HepG2 (cell line): ENCODE data around the gene ACSM3. TPM values are rescaled to one million over a fixed set of nuclear protein-coding genes. Genes with fewer than 3 reads are reported as not detected.

Source experiments
- ATAC-seq: fragments of 200-7000 bp; cut with Tn5 transposase; 3 replicates; pipeline ENCODE4 v1.9.1; 2020; ENCODE audit warnings: mild to moderate bottlenecking, moderate library complexity
- BruUV-seq: library from RNA; stranded (reverse); fragments of 400-500 nt; replicated peaks from 2 replicates; lab custom pipeline; 2021; lab: Mats Ljungman, UMichigan
- CTCF ChIA-PET: fragments of 300-600 bp; formaldehyde crosslinking; extraction: SDS; loops from one replicate; lab custom pipeline; 2021; ENCODE audit warnings: low total read pairs, inconsistent platforms, low intra/inter-chr PET ratio; lab: Yijun Ruan, JAX
- POLR2A ChIA-PET: fragments of 350-600 bp; sonication (Branson Sonifier 250); formaldehyde crosslinking; loops from one replicate; lab custom pipeline; 2020; ENCODE audit warnings: antibody characterized with exemption, inconsistent platforms; lab: Yijun Ruan, JAX
- DNase-seq: peaks from one replicate; pipeline ENCODE4 v3.0.0-alpha.2; 2015; ENCODE audit warnings: low spot score
- FAIRE-seq: peaks from 3 replicates; lab custom pipeline; 2011; peaks lifted over from hg19 to GRCh38; lab: Jason Lieb, UNC
- H2AFZ ChIP-seq: one replicate; pipeline ENCODE4 v1.6.1; 2011; ENCODE audit warnings: low read length, inconsistent platforms
- H3K27ac ChIP-seq: fragments of 300-600 bp; 3 replicates; pipeline ENCODE4 v1.8.0; 2011; ENCODE audit warnings: mixed run types, mild to moderate bottlenecking, mixed read lengths, low read length, inconsistent platforms; ENCODE audit not compliant: insufficient read depth; ENCODE audit errors: extremely low read length
- H3K27me3 ChIP-seq, 2 experiments: fragments of 200-600 bp in 1 of 2; 2 replicates in 1 of 2; 3 replicates in 1 of 2; pipeline versions ENCODE4 v1.6.0 to v1.8.0; 2011; ENCODE audit warnings: low read length in 2 of 2, mild to moderate bottlenecking in 2 of 2, moderate library complexity in 2 of 2, inconsistent platforms in 1 of 2; ENCODE audit not compliant: insufficient read depth in 2 of 2, control insufficient read depth in 1 of 2
- H3K36me3 ChIP-seq, 2 experiments: fragments of 200-600 bp in 1 of 2; replicated peaks in 1 of 2; 2 replicates in 1 of 2; 3 replicates in 1 of 2; pipeline versions ENCODE4 v1.5.1 to v1.8.0; 2011; ENCODE audit warnings: low read length in 2 of 2, inconsistent platforms in 1 of 2; ENCODE audit not compliant: insufficient read depth in 2 of 2, control insufficient read depth in 1 of 2
- H3K4me1 ChIP-seq: 2 replicates; pipeline ENCODE4 v1.5.1; 2012; ENCODE audit warnings: low read length, inconsistent platforms; ENCODE audit not compliant: insufficient read depth
- H3K4me2 ChIP-seq: 2 replicates; pipeline ENCODE4 v1.6.0; 2011; ENCODE audit warnings: low read depth, low read length, inconsistent platforms
- H3K4me3 ChIP-seq, 3 experiments: fragments of 200-600 bp in 1 of 3; sonication (generic), shearing (Covaris generic) in 1 of 3; replicated peaks in 1 of 3; 2 replicates each; pipeline ENCODE4 v1.5.1; 2011 to 2016; ENCODE audit warnings: low read length in 3 of 3, inconsistent platforms in 2 of 3, low read depth in 2 of 3, mild to moderate bottlenecking in 2 of 3, control low read depth in 1 of 3, mixed read lengths in 1 of 3; ENCODE audit not compliant: insufficient read depth in 1 of 3
- H3K79me2 ChIP-seq: one replicate; pipeline ENCODE4 v1.6.1; 2011; ENCODE audit warnings: low read length, inconsistent platforms; ENCODE audit not compliant: insufficient read depth
- H3K9ac ChIP-seq: 2 replicates; pipeline ENCODE4 v1.6.0; 2011; ENCODE audit warnings: mild to moderate bottlenecking, low read depth, low read length, inconsistent platforms; ENCODE audit not compliant: insufficient read depth
- H3K9me3 ChIP-seq: 2 replicates; pipeline ENCODE4 v1.5.1; 2012; ENCODE audit warnings: mild to moderate bottlenecking, low read length
- H4K20me1 ChIP-seq: 2 replicates; pipeline ENCODE4 v1.6.0; 2011; ENCODE audit warnings: inconsistent platforms, mild to moderate bottlenecking, low read length, moderate library complexity; ENCODE audit not compliant: insufficient read depth
- NFIB ChIP-seq: sonication (generic); formaldehyde crosslinking; IDR thresholded peaks from 2 replicates; pipeline ENCODE4 v1.9.0; 2021; ENCODE audit warnings: missing genetic modification reagents, mild to moderate bottlenecking, borderline replicate concordance
- ZNF629 ChIP-seq: sonication (generic); formaldehyde crosslinking; conservative IDR thresholded peaks from 2 replicates; pipeline ENCODE4 v1.5.0; 2020; ENCODE audit warnings: missing genetic modification reagents
- ZNF75D ChIP-seq: sonication (generic); formaldehyde crosslinking; IDR thresholded peaks from 2 replicates; pipeline ENCODE4 v1.8.1; 2023; ENCODE audit warnings: missing genetic modification reagents, mild to moderate bottlenecking, borderline replicate concordance
- in situ Hi-C: cut with HindIII; loops from 2 replicates; pipeline ENCODE4 v1.10.0; 2017; ENCODE audit warnings: low pct_unique_long_range_greater_than_20kb; ENCODE audit not compliant: extremely low pct_ligation_motif_present
- intact Hi-C: fragments of 100-400 bp; cut with micrococcal nuclease; formaldehyde crosslinking; loops from one replicate; pipeline ENCODE4 v1.10.0; 2022; ENCODE audit not compliant: unreplicated experiment
- polyA plus RNA-seq, 8 experiments: library from polyadenylated mRNA; depleted of rRNA in 3 of 8; stranded (reverse) in 7 of 8; unstranded in 1 of 8; fragments of >200 nt; fragmentation: Illumina TruSeq in 4 of 8; extraction: Trizol in 4 of 8; gene quantifications; 2 replicates each; pipeline versions ENCODE4 v1.2.1 to v1.2.3, GENCODE V29; 2011 to 2016; ENCODE audit warnings: low read depth in 4 of 8, missing spikeins in 1 of 8, mixed read lengths in 1 of 8; ENCODE audit not compliant: insufficient read depth in 1 of 8
- total RNA-seq, 5 experiments: library from RNA; depleted of rRNA; stranded (reverse); fragments of >200 nt; fragmentation: Illumina TruSeq; extraction: Trizol; gene quantifications; 2 replicates each; pipeline ENCODE4 v1.2.3, GENCODE V29; 2016; ENCODE audit warnings: low read depth in 1 of 5
- TF ChIP-seq, protein P1 (sequence below): sonication (generic); formaldehyde crosslinking; IDR thresholded peaks from 2 replicates; pipeline ENCODE4 v1.5.0; 2020; ENCODE audit warnings: mild to moderate bottlenecking, missing genetic modification reagents

ACSM3 gene
- total and polyA plus RNA-seq, 2 of the 13 experiments (the other 11 are each of a cell fraction or from before 2014, with no cell fraction given): 74.0 to 108 TPM

- TF ChIP-seq, protein P1, sequence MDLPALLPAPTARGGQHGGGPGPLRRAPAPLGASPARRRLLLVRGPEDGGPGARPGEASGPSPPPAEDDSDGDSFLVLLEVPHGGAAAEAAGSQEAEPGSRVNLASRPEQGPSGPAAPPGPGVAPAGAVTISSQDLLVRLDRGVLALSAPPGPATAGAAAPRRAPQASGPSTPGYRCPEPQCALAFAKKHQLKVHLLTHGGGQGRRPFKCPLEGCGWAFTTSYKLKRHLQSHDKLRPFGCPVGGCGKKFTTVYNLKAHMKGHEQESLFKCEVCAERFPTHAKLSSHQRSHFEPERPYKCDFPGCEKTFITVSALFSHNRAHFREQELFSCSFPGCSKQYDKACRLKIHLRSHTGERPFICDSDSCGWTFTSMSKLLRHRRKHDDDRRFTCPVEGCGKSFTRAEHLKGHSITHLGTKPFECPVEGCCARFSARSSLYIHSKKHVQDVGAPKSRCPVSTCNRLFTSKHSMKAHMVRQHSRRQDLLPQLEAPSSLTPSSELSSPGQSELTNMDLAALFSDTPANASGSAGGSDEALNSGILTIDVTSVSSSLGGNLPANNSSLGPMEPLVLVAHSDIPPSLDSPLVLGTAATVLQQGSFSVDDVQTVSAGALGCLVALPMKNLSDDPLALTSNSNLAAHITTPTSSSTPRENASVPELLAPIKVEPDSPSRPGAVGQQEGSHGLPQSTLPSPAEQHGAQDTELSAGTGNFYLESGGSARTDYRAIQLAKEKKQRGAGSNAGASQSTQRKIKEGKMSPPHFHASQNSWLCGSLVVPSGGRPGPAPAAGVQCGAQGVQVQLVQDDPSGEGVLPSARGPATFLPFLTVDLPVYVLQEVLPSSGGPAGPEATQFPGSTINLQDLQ (CRISPR knock-in tag): no peak
These were observed 20.4 kb downstream of the ACSM3 start (continued) for GRCh38 chr16:20784204-20784603.

DNA sequence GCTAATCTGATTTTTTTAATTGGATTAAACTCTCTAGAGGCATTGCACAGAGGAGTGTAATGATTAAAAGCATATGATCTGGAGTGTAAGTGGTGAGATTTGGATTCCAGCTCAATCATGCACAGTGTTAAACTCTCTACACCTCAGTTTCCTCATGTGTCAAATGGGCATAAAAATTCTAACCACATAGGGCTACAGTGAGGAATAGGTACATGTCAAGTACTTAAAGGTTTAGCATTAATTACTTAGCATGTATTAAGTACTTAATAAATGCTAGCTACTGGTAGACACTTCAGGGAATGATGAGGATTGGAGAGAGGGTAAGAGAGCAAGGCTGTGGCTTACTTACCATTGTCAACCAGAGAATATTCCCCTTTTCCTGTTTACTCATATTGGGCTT lies 25.3 kb downstream of the ACSM3 start:
- Histone ChIP-seq H2AFZ (no peak overlapping the region), H3K4me3 (no peak overlapping the region), H3K27me3 (no peaks in the 10 kb centered on the region), H3K79me2 (no peaks in the 10 kb centered on the region), H3K4me1 (no peaks in the 10 kb centered on the region), H4K20me1 (no peaks in the 10 kb centered on the region), H3K27ac (no peak overlapping the region), H3K36me3 (peaks cover 0 to 3% of the 10 kb centered on the region in 2 experiments; a peak in 3 of 5 replicates), H3K4me2 (no peak overlapping the region), H3K9ac (no peak overlapping the region), H3K9me3 (no peaks in the 10 kb centered on the region)
- ChIA-PET CTCF (no interaction called here), POLR2A (interaction anchor here (0.7 kb wide), 1 partner anchor 17 kb away, joined by 3 read pairs; the partner anchor contains the start of gene ERI2)
- TF ChIP-seq ZNF629 (CRISPR knock-in tag): 0 out of 2 replicates have a peak, but pooled peaks have one; percentile 20
- TF ChIP-seq ZNF75D (CRISPR knock-in tag): no peak
- TF ChIP-seq NFIB: no peak
- DNase-seq (no peak), ATAC-seq (no peak), FAIRE-seq (no peak)
- BruUV-seq: no TSS peak
- intact Hi-C loops: no loop called here
- in situ Hi-C loops: no loop called here
